ENCODE results near the gene ABCA7.

ABCA7 gene

GRCh38 chr19:1057176-1057855 is 17.4 kb downstream of the ABCA7 start:
- peak; percentile 35 to 45 for DNase-seq

DNA sequence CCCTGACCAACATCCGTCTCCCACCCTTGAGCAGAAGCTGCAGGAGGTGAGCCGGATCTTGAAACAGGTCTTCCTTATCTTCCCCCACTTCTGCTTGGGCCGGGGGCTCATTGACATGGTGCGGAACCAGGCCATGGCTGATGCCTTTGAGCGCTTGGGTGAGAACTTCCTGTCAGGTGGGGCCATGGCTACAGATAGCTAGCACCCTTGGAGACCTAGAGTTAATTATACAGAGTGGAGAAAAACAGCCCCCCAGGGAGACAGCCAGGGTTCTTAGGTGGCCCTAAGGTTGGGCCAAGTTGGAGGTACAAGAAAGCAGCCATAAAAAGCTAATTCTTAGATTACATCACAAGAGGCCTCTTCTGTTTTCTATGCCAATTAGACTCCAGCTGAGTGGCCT is 18.2 kb downstream of the ABCA7 start:
- DNase-seq: no peak

DNA sequence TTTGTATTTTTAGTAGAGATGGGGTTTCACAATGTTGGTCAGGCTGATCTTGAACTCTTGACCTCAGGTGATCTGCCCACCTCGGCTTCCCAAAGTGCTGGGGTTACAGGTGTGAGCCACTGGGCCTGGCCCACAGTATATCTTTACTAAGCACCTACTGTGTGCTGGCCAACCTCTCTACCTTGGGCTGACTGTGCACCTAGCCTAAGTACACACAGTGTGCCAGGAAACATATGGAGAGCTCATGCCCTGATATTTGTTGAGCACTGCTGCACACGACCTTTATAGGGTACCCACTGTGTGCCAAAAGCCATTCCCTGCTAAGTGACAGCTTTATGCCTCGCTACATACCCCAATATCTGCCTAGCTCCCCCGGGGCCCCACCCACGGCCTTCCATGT is 20.8 kb downstream of the ABCA7 start:
- no peak for DNase-seq

DNA sequence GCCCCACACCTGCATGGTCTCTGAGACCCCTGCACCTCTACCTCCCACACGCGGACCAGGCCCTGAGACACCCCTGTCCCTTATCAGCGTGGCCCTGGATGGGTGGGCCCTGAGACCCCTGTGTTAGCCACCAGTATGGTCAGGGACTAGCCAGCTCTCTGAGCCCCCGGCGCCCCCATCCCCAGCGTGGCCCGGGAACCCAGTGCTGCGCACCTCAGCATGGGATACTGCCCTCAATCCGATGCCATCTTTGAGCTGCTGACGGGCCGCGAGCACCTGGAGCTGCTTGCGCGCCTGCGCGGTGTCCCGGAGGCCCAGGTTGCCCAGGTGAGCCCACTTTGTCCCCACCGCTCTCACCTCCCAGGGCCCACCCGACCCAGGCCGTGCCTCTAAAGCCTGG is 22.1 kb downstream of the ABCA7 start:
- DNase-seq: no peak

DNA sequence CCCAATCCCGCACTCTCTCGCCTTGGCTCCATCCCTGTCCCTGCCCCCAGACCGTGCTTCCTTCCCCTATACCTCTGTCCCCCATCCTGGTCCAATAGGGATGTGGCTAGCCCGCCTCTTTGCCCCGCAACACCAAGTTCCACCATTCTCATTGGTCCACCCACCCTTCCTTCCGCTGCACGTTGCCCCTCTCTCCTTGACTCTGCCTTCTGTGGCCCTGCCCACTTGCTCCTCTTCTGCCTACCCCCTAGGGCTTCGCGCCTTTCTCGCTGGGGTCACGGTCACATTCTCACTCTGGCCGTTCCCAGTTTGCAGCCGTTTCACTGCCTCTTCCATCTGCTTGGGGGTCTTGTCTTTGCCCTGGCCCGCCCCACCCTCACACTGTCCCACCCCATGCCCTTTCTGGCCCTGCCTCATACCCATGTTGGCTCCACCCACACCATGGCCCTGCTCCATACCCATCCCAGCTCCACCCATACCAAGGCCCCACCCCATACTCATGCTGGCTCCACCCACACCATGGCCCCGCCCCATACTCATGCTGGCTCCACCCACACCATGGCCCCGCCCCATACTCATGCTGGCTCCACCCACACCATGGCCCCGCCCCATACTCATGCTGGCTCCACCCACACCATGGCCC is 22.6 kb downstream of the ABCA7 start:
- no peak for DNase-seq

- DNase-seq: peak; percentile 68 to 73
Observed at GRCh38 chr19:1063030-1063908, 23.4 kb downstream of the ABCA7 start.

- no peak for DNase-seq
Observed at GRCh38 chr19:1063909-1064660, 24.2 kb downstream of the ABCA7 start.

DNA sequence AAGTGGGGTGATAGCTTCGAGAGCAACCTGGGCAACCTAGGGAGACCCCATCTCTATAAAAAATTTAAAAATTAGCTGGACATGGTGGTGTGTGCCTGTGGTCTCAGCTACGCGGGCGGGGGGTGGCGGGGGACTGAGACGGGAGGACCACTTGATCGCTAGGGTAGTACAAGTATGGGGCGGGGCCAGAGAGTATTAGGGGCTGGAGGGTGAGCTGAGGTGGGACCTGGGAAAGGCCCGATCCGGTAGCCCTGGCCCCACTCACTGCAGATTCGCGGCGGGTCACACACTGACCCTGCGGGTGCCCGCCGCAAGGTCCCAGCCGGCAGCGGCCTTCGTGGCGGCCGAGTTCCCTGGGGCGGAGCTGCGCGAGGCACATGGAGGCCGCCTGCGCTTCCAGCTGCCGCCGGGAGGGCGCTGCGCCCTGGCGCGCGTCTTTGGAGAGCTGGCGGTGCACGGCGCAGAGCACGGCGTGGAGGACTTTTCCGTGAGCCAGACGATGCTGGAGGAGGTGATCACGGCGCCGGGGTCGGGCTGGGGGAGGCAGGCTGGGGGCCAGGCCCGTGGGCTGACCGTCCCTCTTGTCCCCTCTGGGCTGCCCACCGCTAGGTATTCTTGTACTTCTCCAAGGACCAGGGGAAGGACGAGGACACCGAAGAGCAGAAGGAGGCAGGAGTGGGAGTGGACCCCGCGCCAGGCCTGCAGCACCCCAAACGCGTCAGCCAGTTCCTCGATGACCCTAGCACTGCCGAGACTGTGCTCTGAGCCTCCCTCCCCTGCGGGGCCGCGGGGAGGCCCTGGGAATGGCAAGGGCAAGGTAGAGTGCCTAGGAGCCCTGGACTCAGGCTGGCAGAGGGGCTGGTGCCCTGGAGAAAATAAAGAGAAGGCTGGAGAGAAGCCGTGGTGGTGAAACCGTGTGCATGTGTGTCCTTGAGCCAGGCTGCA is 25.0 kb downstream of the ABCA7 start:
- peak; percentile 74 to 78 for DNase-seq

GRCh38 chr19:1065606-1066109 is 25.8 kb downstream of the ABCA7 start:
- no peak for DNase-seq

- DNase-seq: no peak
Observed at GRCh38 chr19:1066251-1066747, 26.4 kb downstream of the ABCA7 start.

GRCh38 chr19:1066748-1067340 is 26.9 kb downstream of the ABCA7 start, which contains the start of gene ARHGAP45:
TSS of gene ARHGAP45 (plus strand) at chr19:1067167. CDS start at chr19:1067406, 239 bp downstream.
- DNase-seq: peak; percentile 61 to 78

GRCh38 chr19:1067341-1067957 is 27.5 kb downstream of the ABCA7 start:
- DNase-seq: no peak

DNA sequence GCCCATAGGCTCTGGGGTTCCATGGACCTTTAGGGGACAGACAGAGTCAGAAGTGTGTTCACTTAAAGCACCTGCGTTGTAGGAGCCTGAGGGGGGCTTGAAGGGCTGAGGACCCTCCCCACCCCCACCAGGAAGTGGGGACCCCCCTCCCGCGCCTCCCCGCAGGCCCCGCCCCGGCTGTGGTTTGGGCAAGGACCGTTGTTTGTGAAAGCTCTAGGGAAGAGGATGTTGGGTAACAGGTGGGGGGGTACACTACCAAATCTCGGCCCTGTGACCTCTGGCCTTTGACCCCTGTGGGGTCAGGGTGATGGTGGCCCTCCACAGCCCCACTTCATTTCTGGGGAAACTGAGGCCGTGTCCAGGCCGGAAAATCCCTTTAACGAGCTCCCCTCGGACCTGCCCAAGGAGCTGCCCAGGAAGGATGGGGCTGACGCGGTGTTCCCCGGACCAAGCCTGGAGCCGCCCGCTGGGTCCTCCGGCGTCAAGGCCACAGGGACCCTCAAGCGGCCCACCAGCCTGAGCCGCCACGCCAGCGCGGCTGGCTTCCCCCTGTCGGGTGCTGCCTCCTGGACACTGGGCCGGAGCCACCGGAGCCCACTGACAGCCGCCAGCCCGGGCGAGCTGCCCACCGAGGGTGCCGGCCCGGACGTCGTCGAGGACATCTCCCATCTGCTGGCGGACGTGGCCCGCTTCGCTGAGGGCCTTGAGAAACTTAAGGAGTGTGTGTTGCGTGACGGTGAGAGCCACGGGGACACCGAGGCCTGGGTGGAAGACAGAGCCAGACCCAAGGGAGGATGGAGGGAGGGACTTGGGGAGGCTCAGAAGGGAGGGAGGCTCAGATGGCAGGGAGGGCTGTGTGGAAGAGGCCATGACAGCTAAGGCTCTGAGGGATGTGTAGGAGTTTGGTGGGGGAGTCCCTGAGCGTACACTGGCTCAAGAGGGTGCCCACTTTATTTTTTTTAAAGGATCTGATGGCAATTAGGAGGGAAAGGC is 28.4 kb downstream of the ABCA7 start:
- peak; percentile 72 for DNase-seq

DNA sequence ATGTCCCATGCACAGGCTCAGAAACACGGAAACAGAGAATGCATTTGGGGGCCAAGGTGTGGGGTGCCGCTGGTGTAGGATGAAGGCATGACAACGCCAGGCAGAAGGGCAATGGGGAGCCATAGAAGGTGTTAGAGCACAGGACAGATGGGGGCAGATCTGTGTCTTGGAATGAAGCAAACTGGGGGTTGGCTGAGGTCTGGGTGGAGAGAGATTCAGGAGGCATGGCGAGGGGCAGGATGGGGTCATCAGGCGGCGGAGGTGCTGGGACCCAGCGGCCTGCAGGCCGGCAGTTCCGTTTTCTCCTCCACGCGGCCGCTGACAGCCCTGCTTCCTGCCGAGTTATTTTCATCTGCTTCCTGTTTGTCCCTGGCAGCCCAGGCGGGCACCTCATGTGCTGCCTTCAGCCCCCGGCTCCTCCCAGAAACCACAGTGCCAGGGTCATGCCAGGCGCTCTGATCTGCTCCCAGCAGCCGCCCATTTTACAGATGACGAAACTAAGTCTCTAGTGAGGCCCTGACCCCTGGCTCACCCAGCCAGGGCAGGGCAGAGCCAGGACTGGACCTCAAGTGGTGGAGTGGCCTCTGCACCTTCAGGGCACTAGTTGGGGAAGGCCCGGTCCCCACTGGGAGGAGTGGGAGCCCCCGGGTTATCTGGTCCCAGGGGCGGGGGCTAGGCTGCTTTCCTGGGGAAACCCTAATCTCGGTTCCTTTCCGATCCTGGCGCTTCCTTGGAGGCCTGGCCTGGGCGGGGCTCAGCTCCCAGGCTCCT is 29.3 kb downstream of the ABCA7 start:
- peak; percentile 95 to 97 for DNase-seq

DNA sequence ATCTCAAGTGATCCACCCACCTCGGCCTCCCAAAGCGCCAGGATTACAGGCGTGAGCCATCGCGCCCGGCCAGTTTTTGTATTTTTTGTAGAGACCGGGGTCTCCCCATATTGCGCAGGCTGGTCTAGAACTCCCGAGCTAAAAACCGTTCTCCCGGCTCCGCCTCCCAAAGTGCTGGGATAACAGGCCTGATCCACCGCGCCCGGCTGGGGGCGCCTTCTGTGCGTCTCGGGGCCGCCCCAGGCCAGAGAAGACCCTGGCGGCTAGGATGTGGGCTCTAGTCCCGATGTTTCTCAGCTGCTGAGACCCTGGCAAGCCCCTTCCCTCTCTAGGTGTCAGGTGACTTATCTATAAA is 30.6 kb downstream of the ABCA7 start:
- DNase-seq: no peak

DNA sequence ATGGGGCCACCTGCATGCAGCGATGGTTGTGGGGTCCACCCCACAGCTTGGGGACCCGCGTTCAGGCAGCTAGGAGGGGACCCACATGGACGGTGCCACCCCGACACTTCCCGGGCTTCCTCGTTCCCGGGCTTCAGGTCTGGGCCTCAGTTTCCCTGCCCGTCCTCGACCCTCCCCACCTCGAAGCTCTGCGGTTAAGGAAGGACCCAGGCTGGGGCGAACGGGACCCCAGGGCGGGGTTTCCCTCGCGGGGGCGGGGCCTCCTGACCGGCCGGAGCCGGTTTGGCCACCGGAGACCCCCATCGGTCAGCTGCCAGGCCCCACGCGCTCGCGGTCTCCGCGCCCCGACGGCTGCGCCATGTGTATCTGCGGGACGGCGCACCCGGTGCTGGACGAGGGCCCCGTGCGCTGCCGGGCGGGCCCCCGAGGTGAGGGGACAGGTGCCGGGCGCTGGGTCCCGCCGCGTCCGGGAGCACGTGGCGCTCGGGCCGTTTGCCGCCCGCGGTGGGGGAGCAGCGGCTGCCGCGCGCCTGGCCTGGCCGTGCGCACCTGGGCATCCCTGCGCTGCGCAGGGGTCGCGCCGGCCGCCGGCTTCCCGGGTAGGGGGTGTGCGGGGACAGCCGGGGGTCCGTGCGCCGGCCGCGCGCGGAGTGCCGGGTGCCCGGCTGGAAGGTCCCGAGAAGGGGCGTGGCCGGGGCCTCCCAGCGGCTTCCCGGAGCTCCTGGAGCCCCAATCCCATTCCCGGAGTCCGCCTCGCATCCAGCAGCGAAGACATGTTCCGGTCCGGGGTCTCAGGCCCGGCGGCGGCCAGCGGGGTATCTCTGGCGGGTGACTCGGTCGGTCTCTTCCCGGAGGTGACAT is 31.3 kb downstream of the ABCA7 start:
- DNase-seq: no peak

- DNase-seq: no peak
Observed at GRCh38 chr19:1072371-1073015, 32.6 kb downstream of the ABCA7 start.
